Endodermal cell (in vitro differentiated cells): Measurements from ENCODE around the gene ZNF423. TPM values are rescaled to one million over a fixed set of nuclear protein-coding genes. Genes with fewer than 3 reads are reported as not detected.

ENCODE experiments used
- DNase-seq: peaks from one replicate; pipeline ENCODE4 v3.0.0-alpha.2; 2017
- H3K27ac ChIP-seq: 2 replicates; pipeline ENCODE4 v1.5.1; 2013; ENCODE audit warnings: mild to moderate bottlenecking, low read depth, low read length, moderate library complexity
- H3K27me3 ChIP-seq: 2 replicates; pipeline ENCODE4 v1.6.1; 2013; ENCODE audit warnings: mild to moderate bottlenecking, low read length, moderate library complexity; ENCODE audit not compliant: insufficient read depth, control insufficient read depth, poor library complexity, severe bottlenecking
- H3K36me3 ChIP-seq: 2 replicates; pipeline ENCODE4 v1.7.0; 2013; ENCODE audit warnings: mild to moderate bottlenecking, low read length, moderate library complexity; ENCODE audit not compliant: control insufficient read depth, insufficient read depth
- H3K4me1 ChIP-seq: one replicate; pipeline ENCODE4 v1.7.0; 2013; ENCODE audit warnings: low read length; ENCODE audit not compliant: control insufficient read depth, insufficient read depth
- H3K4me3 ChIP-seq: 2 replicates; pipeline ENCODE4 v1.5.1; 2013; ENCODE audit warnings: mild to moderate bottlenecking, low read length, moderate library complexity
- H3K9ac ChIP-seq: 2 replicates; pipeline ENCODE4 v1.6.1; 2013; ENCODE audit warnings: mild to moderate bottlenecking, low read length, moderate library complexity; ENCODE audit not compliant: poor library complexity, severe bottlenecking; ENCODE audit errors: extremely low read depth
- H3K9me3 ChIP-seq: 2 replicates; pipeline ENCODE4 v1.6.1; 2013; ENCODE audit warnings: mild to moderate bottlenecking, low read length, moderate library complexity; ENCODE audit not compliant: control insufficient read depth
- H3K27ac Mint-ChIP-seq: 2 replicates; pipeline ENCODE4 v1.8.0; 2020; ENCODE audit warnings: mixed read lengths
- H3K27me3 Mint-ChIP-seq: 2 replicates; pipeline ENCODE4 v1.8.0; 2021; ENCODE audit warnings: mild to moderate bottlenecking, mixed read lengths; ENCODE audit not compliant: insufficient read depth
- H3K36me3 Mint-ChIP-seq: 2 replicates; pipeline ENCODE4 v1.8.0; 2020; ENCODE audit warnings: low read depth, mixed read lengths
- H3K4me1 Mint-ChIP-seq: 2 replicates; pipeline ENCODE4 v1.8.0; 2020; ENCODE audit warnings: mixed read lengths
- H3K4me3 Mint-ChIP-seq: 2 replicates; pipeline ENCODE4 v1.8.0; 2020; ENCODE audit warnings: mild to moderate bottlenecking, moderate library complexity, mixed read lengths
- H3K9me3 Mint-ChIP-seq: 2 replicates; pipeline ENCODE4 v1.8.0; 2020; ENCODE audit warnings: mild to moderate bottlenecking, mixed read lengths
- WGBS, 2 experiments: methylation state at CpG; one replicate each; pipeline versions ENCODE4 v1.1.5 to v1.1.7; 2013; ENCODE audit warnings: missing lambda C conversion rate in 2 of 2, mixed read lengths in 1 of 2; ENCODE audit not compliant: insufficient coverage in 1 of 2, insufficient read length in 1 of 2; 5-methylcytosine and 5-hydroxymethylcytosine counted together
- total RNA-seq, 2 donors: library from RNA; stranded (reverse); fragmentation: NEBNext Ultra II Directional in 1 of 2; extraction: Animal tissue kit (Norgen Biotek cat#: 25700) in 1 of 2; gene quantifications; 2 replicates in 1 of 2; 3 replicates in 1 of 2; pipeline ENCODE4 v1.2.1, GENCODE V29; 2021
- TF ChIP-seq, protein P1 (sequence below): fragments of 200-600 bp; sonication (generic); conservative IDR thresholded peaks from 2 replicates; pipeline ENCODE4 v1.5.0; 2021; ENCODE audit warnings: antibody characterized with exemption, mild to moderate bottlenecking

The ZNF423 gene
- total RNA-seq, 2 donors from 2014 or later, result 30.3 to 41.9 TPM

DNA sequence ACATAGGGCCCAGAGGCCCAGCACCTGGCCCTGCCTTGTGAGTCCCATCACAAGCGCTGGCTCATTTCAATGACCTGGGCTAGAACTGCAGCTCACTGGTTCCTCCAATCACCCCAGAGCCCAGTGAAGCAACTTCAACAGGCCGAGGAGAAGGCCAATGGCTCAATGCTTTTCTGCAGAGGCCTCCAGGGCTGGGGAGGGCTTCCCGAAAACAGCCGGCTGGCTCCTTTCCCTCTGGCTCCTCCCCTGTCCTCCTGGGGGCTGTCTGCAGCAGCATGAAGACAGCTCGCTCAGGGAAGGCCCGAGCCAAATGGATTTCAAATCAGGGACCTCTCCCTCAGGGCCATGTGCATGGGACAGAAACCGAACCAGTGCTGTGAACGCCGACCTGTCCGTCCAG lies 121.6 kb downstream of the ZNF423 start:
- no peak overlapping the region for H3K27ac ChIP-seq
- no peaks in the 10 kb centered on the region for H3K4me1 ChIP-seq
- Mint-ChIP-seq H3K36me3 (peaks cover 19% of the 10 kb centered on the region), H3K27ac (peak overlapping the region; percentile 61), H3K4me3 (no peak overlapping the region), H3K9me3 (peaks cover 15% of the 10 kb centered on the region), H3K27me3 (no peaks in the 10 kb centered on the region), H3K4me1 (peaks cover 12% of the 10 kb centered on the region)
- no peak for DNase-seq
- no peaks in the 10 kb centered on the region for H3K27me3 ChIP-seq
- peaks cover 9% of the 10 kb centered on the region for H3K9me3 ChIP-seq
- 86 to 90% methylated on average over 10 of the region's 10 CpGs for WGBS, 2 experiments
- H3K4me3 ChIP-seq, result no peak overlapping the region
- peaks cover 17% of the 10 kb centered on the region for H3K36me3 ChIP-seq
- TF ChIP-seq, protein P1, sequence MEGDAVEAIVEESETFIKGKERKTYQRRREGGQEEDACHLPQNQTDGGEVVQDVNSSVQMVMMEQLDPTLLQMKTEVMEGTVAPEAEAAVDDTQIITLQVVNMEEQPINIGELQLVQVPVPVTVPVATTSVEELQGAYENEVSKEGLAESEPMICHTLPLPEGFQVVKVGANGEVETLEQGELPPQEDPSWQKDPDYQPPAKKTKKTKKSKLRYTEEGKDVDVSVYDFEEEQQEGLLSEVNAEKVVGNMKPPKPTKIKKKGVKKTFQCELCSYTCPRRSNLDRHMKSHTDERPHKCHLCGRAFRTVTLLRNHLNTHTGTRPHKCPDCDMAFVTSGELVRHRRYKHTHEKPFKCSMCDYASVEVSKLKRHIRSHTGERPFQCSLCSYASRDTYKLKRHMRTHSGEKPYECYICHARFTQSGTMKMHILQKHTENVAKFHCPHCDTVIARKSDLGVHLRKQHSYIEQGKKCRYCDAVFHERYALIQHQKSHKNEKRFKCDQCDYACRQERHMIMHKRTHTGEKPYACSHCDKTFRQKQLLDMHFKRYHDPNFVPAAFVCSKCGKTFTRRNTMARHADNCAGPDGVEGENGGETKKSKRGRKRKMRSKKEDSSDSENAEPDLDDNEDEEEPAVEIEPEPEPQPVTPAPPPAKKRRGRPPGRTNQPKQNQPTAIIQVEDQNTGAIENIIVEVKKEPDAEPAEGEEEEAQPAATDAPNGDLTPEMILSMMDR, result no peak
- no peak overlapping the region for H3K9ac ChIP-seq

DNA sequence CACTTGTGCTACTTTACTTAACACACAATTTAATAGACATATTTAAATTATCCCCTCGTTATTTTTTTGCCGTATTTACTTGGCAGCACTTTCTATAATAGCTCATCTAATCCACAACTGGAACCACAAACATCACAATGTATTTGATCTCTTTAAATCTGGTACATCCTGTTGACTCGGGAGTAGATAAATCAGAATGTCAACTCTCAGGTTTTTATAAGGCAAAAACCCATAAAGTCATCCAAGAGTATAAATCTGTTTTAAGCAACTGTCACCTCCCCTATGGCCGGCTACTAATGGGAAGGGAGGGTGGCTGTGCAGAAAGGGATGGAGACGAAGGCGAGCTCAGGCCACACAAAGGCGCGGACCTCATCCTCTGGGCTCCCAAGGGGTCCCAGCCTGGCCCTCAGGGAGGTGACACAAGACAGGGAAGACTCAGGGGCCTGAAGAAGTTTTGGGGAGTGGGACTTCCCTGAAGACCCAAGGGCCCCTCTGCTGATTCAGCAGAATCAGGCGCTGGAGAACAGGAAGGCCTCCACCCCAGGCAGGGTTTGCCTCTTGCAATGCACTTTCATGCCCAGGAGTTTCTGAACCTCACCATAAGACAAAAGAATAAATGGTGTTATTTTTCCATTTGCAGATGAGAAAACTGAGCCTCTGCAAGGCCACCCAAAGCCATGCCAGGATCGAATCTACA lies 122.5 kb downstream of the ZNF423 start:
- Histone ChIP-seq H3K4me1 (no peaks in the 10 kb centered on the region), H3K9me3 (peaks cover 9% of the 10 kb centered on the region), H3K27ac (no peak overlapping the region), H3K27me3 (no peaks in the 10 kb centered on the region), H3K36me3 (peaks cover 17% of the 10 kb centered on the region), H3K4me3 (no peak overlapping the region), H3K9ac (no peak overlapping the region)
- no peak for DNase-seq
- H3K27ac Mint-ChIP-seq, result no peak overlapping the region
- TF ChIP-seq, protein P1, result no peak
- no peaks in the 10 kb centered on the region for H3K27me3 Mint-ChIP-seq
- peaks cover 22% of the 10 kb centered on the region for H3K36me3 Mint-ChIP-seq
- H3K9me3 Mint-ChIP-seq, result peaks cover 15% of the 10 kb centered on the region
- WGBS, 2 experiments, result 95% methylated on average over 4 to 10 of the region's 10 CpGs
- H3K4me1 Mint-ChIP-seq, result peaks cover 12% of the 10 kb centered on the region
- no peak overlapping the region for H3K4me3 Mint-ChIP-seq

DNA sequence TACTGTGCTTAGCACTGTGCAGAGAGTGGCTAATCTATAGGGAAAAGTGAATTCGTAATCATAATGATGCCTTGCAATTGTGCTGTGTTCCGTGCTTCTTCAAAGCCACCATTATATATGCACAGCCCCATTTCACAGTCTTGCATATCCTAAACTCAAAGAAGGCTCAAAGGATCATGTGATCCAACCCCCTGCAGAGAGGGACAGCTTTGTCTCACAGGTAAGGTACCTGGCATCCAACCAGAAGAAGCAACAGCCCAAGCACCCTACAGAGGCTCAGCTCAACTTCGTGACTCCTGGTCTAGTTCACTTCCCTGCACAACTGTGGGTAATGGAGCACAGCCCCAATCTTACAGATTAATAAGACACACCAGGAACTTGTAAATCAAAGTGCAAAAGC lies 124.0 kb downstream of the ZNF423 start:
- H3K4me3 Mint-ChIP-seq, result no peak overlapping the region
- WGBS, 2 experiments, result 93 to 100% methylated on average over 2 to 3 of the region's 3 CpGs
- H3K27me3 Mint-ChIP-seq, result no peaks in the 10 kb centered on the region
- Histone ChIP-seq H3K4me3 (no peak overlapping the region), H3K36me3 (peaks cover 20% of the 10 kb centered on the region), H3K27ac (no peak overlapping the region), H3K9ac (no peak overlapping the region), H3K4me1 (no peaks in the 10 kb centered on the region), H3K27me3 (no peaks in the 10 kb centered on the region), H3K9me3 (peaks cover 9% of the 10 kb centered on the region)
- H3K36me3 Mint-ChIP-seq, result peaks cover 26% of the 10 kb centered on the region
- DNase-seq, result no peak
- no peak overlapping the region for H3K27ac Mint-ChIP-seq
- peaks cover 15% of the 10 kb centered on the region for H3K9me3 Mint-ChIP-seq
- TF ChIP-seq, protein P1, result no peak
- H3K4me1 Mint-ChIP-seq, result peaks cover 12% of the 10 kb centered on the region
